Measurements from ENCODE around the gene PDIK1L. TPM values are rescaled to one million over a fixed set of nuclear protein-coding genes. Genes with fewer than 3 reads are reported as not detected.

The PDIK1L gene
- total RNA-seq, 4 donors from 2014 or later = 14.0 to 16.7 (median 14.4) TPM

- no peak for DNase-seq (ENCODE audit: low spot score in 2 of 2)
- TF ChIP-seq POLR2A (IDR thresholded peaks at IDR 0.05) (no peak), CTCF (IDR thresholded peaks at IDR 0.05) (no peak)
- no peak overlapping the region for H3K4me3 ChIP-seq (ENCODE audit: low read depth, poor library complexity, severe bottlenecking)
- intact Hi-C loops (cut with DNase I; ENCODE audit: low total_unique reads) = no loop called here
- 91 to 93% methylated on average over 1 of the region's 1 CpG for WGBS, 2 donors
These were observed 41.7 kb upstream of the PDIK1L start for GRCh38 chr1:26069941-26070295.

- TF ChIP-seq CTCF (IDR thresholded peaks at IDR 0.05) (no peak), POLR2A (IDR thresholded peaks at IDR 0.05) (no peak)
These were observed 41.2 kb upstream of the PDIK1L start for GRCh38 chr1:26070296-26070962.

DNA sequence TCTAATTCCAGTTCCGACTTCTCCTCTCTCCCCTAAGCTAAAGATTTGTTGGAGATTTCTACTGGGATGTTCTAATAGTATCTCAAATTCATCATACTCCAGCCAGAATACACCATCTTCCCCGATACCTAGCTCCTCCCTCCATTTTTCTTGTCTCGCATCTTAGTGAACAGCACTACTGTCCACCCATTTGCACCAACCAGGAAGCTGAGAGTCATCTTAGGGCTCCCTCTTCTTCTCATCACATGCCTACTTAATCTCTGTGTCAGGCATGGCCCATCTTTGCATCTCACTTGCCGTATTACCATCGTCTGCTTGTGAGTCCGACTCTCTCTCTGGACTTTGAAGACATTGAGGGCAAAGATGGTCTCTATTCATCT lies 40.7 kb upstream of the PDIK1L start:
- intact Hi-C loops (cut with DNase I; ENCODE audit: low total_unique reads) = no loop called here
- no peak overlapping the region for H3K4me3 ChIP-seq (ENCODE audit: low read depth, poor library complexity, severe bottlenecking)
- TF ChIP-seq CTCF (IDR thresholded peaks at IDR 0.05) (no peak), POLR2A (IDR thresholded peaks at IDR 0.05) (no peak)
- 89 to 90% methylated on average over 6 of the region's 6 CpGs for WGBS, 2 donors
- DNase-seq (ENCODE audit: low spot score in 2 of 2) = no peak

More at GRCh38 chr1:26070296-26070962, 41.2 kb upstream of the PDIK1L start:
- WGBS, 2 donors = 82 to 91% methylated on average over 4 of the region's 4 CpGs
- no peak overlapping the region for H3K4me3 ChIP-seq (ENCODE audit: low read depth, poor library complexity, severe bottlenecking)
- intact Hi-C loops (cut with DNase I; ENCODE audit: low total_unique reads) = no loop called here
- DNase-seq (ENCODE audit: low spot score in 2 of 2) = no peak

DNA sequence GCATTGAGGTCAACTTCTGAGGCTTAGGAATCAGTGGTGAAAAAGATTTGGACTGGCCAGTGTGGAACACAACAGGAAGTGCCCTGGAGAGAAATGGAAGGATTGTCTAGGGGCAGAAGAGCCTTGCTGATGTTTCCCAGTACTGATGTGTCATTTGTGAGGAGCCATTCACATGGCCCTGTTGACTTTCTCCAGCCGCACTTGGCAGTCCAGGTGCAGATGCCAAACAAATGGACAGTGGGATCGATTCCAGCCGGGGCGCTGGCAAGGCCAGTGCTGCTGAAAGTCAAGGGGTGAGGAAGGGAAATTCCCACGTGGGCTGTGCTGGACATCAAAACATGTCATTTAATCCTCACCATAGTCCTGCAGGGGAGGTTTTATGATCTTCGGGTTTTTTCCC lies 39.3 kb upstream of the PDIK1L start:
- TF ChIP-seq POLR2A (IDR thresholded peaks at IDR 0.05) (no peak), CTCF (IDR thresholded peaks at IDR 0.05) (no peak)
- intact Hi-C loops (cut with DNase I; ENCODE audit: low total_unique reads) = no loop called here
- WGBS, 2 donors = 47 to 59% methylated on average over 6 of the region's 6 CpGs
- no peak for DNase-seq (ENCODE audit: low spot score in 2 of 2)
- H3K4me3 ChIP-seq (ENCODE audit: low read depth, poor library complexity, severe bottlenecking) = no peak overlapping the region

- intact Hi-C loops (cut with DNase I; ENCODE audit: low total_unique reads) = no loop called here
- TF ChIP-seq POLR2A (IDR thresholded peaks at IDR 0.05) (no peak), CTCF (IDR thresholded peaks at IDR 0.05) (no peak)
- no peak overlapping the region for H3K4me3 ChIP-seq (ENCODE audit: low read depth, poor library complexity, severe bottlenecking)
- DNase-seq (ENCODE audit: low spot score in 2 of 2) = no peak
- 54 to 65% methylated on average over 3 of the region's 3 CpGs for WGBS, 2 donors
These were observed 36.0 kb upstream of the PDIK1L start for GRCh38 chr1:26075421-26076144.
